Upper lobe of left lung (tissue), 4 donors: ENCODE results near the gene MAPKBP1.

Source experiments
- POLR2A ChIP-seq, 4 donors: fragments of 450-650 bp; IDR thresholded peaks; one replicate each; pipeline ENCODE4 v1.5.1; 2016 to 2017; ENCODE audit warnings: antibody characterized with exemption in 4 of 4, mild to moderate bottlenecking in 2 of 4
- TF ChIP-seq, protein P1 (sequence below), 6 experiments: fragments of 450-650 bp in 4 of 6; fragments of 200-600 bp in 2 of 6; sonication (generic) in 2 of 6; IDR thresholded peaks; one replicate each; pipeline ENCODE4 v1.5.1; 2016 to 2019; ENCODE audit warnings: antibody characterized with exemption in 6 of 6

GRCh38 chr15:41809526-41810220 lies 35.4 kb downstream of the MAPKBP1 start:
- TF ChIP-seq, protein P1, sequence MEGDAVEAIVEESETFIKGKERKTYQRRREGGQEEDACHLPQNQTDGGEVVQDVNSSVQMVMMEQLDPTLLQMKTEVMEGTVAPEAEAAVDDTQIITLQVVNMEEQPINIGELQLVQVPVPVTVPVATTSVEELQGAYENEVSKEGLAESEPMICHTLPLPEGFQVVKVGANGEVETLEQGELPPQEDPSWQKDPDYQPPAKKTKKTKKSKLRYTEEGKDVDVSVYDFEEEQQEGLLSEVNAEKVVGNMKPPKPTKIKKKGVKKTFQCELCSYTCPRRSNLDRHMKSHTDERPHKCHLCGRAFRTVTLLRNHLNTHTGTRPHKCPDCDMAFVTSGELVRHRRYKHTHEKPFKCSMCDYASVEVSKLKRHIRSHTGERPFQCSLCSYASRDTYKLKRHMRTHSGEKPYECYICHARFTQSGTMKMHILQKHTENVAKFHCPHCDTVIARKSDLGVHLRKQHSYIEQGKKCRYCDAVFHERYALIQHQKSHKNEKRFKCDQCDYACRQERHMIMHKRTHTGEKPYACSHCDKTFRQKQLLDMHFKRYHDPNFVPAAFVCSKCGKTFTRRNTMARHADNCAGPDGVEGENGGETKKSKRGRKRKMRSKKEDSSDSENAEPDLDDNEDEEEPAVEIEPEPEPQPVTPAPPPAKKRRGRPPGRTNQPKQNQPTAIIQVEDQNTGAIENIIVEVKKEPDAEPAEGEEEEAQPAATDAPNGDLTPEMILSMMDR (IDR thresholded peaks at IDR 0.05), result no peak
- TF ChIP-seq POLR2A (IDR thresholded peaks at IDR 0.05), result no peak
